C4-2B (cell line): ENCODE data around the gene SUGP1.
"Not testable (repeated sequence)": the region's sequence is repeated elsewhere in the genome, so short reads cannot be mapped to it uniquely, and the experiment has no call there.

ENCODE experiments used
- H3K27ac ChIP-seq: fragments of 450-650 bp; 2 replicates; pipeline ENCODE4 v1.5.1; 2017
- ZFX ChIP-seq: fragments of 450-650 bp; IDR thresholded peaks from 2 replicates; pipeline ENCODE4 v1.6.1; 2017
- TF ChIP-seq, protein P1 (sequence below): fragments of 450-650 bp; conservative IDR thresholded peaks from 2 replicates; pipeline ENCODE4 v1.5.1; 2017; ENCODE audit warnings: mild to moderate bottlenecking

SUGP1 gene

DNA sequence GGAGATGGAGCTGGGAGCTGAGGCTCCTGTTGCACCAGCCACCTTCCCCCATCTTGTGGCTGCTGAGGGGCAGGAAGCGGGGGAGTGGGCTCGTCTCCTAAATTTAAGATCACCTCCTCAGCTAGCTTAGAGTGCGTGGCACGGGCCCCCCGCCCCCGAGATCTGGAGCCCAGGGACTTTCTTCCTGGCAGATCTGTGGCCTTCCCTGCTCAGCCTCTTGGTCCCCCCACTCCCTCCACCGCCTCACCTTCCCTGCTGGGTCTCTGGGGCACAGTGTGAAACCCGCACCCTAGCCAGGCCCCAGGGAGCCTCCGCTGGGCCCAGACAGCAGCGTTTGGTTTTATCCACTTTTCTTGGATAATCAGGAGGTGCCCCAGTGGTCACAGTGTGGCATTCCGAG, 36.2 kb upstream of the SUGP1 start:
- no peak overlapping the region for H3K27ac ChIP-seq

DNA sequence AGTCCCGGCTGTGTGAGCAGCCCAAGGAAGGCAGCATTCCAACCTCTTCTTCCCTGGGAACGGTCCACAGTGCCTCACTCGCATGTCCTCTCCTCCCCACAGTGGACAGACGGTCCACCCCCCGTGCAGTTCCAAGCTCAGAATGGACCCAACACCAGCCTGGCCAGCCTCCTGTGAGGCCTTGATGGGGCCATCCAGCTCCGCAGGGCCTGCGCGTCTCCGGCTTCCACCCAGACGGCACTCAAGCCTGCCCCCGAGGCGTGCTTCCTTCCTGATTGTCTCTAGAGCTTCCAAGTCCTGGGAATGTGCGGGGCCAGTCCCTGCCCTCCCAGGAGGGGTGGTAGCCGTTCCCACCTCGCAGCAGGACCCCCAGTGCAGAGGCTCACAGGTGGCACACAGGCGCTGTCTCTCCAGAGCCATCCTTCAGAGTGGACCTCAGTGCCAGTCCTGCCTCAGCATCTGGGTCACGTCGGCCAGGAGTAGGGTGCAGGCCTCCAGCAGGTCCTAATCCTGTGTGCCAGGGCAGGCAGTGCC, 35.4 kb upstream of the SUGP1 start:
- H3K27ac ChIP-seq: no peak overlapping the region
- no peak for TF ChIP-seq ZFX
- TF ChIP-seq, protein P1, sequence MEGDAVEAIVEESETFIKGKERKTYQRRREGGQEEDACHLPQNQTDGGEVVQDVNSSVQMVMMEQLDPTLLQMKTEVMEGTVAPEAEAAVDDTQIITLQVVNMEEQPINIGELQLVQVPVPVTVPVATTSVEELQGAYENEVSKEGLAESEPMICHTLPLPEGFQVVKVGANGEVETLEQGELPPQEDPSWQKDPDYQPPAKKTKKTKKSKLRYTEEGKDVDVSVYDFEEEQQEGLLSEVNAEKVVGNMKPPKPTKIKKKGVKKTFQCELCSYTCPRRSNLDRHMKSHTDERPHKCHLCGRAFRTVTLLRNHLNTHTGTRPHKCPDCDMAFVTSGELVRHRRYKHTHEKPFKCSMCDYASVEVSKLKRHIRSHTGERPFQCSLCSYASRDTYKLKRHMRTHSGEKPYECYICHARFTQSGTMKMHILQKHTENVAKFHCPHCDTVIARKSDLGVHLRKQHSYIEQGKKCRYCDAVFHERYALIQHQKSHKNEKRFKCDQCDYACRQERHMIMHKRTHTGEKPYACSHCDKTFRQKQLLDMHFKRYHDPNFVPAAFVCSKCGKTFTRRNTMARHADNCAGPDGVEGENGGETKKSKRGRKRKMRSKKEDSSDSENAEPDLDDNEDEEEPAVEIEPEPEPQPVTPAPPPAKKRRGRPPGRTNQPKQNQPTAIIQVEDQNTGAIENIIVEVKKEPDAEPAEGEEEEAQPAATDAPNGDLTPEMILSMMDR: no peak

More for the DNA sequence above, 36.2 kb upstream of the SUGP1 start:
- TF ChIP-seq ZFX: no peak
- TF ChIP-seq, protein P1: no peak

DNA sequence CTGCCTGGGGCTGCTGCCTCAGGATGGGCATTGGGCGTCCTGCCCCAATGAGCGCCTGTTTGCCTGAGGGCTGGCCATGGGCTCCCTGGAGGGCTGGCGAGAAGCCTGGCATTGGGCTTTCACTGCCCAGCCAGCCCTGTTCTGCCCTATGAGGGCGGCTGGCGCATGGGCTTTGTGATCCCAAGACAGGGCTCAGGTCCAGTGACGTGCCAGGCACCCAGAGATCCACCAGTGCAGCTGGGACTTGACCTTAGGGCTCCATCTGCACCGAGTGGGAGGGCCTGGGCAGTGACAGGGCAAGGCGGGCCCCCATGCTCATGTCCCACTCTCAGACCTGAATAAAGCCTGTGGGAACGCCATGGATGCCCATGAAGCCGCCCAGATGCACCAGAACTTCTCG, 34.6 kb upstream of the SUGP1 start:
- no peak overlapping the region for H3K27ac ChIP-seq
- TF ChIP-seq, protein P1: no peak
- TF ChIP-seq ZFX: no peak

DNA sequence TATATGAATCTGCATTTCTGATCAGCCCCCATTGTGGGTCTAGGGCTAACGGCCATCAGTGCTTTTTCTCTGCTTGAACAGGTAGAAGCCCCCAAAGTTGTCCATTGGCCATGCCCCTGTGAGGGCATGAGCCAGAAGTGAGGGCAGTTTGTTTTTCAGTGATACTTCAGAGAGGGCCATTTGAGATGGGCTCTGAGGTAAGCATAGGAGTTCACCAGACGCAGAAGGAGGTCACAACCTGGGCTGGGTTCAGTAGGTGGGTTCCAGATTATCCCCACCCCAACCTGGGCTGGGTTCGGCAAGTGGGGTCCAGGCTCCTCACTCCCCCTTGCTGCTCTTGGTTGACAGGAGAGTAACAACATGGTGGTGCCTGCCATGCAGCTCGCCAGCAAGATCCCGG, 33.7 kb upstream of the SUGP1 start:
- TF ChIP-seq, protein P1: no peak
- TF ChIP-seq ZFX: no peak
- no peak overlapping the region for H3K27ac ChIP-seq

DNA sequence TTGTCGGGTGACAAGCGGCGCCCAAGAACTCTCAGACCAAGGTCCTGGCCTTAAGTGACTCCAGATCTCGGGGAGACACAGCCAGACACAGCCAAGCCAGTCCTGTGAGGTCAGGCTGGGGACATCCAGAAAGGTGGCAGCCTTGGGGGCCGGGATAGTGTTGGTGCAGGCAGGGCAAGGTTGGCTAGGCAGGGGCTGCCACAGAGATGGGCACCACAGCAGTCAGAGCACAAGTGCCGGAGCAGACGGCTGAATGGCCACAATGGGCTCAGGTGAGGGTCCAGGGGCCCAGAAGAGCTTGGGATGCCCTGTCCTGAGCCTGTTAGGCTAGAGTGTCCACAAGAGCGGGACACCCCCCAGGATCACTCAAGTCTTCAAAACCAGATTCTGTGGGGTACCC, 32.5 kb upstream of the SUGP1 start:
- TF ChIP-seq ZFX: no peak
- TF ChIP-seq, protein P1: no peak
- no peak overlapping the region for H3K27ac ChIP-seq

DNA sequence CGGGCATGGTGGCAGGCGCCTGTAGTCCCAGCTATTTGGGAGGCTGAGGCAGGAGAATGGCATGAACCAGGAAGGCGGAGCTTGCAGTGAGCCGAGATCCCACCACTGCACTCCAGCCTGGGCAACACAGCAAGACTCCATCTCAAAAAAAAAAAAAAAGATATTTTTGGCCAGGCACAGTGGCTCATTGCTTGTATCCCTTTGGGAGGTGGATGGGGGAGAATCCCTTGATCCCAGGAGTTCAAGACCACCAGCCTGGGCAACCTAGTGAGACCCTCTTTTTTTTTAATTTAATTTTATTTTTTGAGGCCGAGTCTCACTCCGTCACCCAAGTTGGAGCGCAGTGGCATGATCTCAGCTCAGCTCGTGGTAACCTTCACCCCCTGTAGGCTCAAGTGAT, 30.4 kb upstream of the SUGP1 start:
- H3K27ac ChIP-seq: not testable (repeated sequence)

DNA sequence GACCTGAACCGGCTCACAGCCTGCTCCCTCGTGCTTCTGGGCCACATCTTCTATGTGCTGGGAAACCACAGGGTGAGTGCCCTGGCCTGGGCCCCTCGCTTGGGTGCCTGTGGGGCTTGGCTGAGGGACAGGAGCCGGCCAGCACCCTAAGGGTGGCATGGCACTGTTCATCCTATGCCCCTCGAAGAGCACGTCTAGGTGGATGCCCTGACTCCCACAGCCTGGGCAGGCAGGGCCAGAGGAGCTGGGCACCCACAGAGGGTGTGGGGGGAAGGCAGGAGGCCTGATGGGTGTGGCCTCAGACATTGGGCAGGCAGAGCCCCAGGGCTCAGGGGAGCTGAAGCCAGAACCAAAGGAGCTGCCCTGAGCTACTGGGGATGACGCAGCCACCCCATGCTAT, 29.1 kb upstream of the SUGP1 start:
- H3K27ac ChIP-seq: no peak overlapping the region
- no peak for TF ChIP-seq ZFX
- TF ChIP-seq, protein P1: no peak

DNA sequence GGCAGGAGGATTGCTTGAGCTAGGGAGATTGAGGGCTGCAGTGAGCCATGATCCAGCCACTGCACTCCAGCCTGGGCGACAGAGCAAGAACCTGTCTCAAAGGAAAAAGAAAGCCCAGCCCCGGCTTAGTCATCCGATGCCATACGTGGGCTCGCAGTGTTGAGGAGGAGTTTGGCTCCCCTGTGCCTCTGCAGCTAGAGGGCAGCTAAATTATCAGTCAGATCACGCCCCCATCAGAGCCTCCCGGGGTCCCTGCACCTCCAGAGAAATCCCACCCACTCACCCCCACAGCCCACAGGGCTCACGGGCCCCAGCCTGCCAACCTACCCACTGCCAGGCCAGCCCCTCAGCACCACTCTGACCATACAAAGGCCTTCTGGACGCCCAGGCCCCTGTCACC, 28.0 kb upstream of the SUGP1 start:
- H3K27ac ChIP-seq: no peak overlapping the region

More for the DNA sequence above, 28.0 kb upstream of the SUGP1 start:
- TF ChIP-seq, protein P1: no peak
- no peak for TF ChIP-seq ZFX
